ENCODE data around the gene EFNA1. TPM values are rescaled to one million over a fixed set of nuclear protein-coding genes. Genes with fewer than 3 reads are reported as not detected.

EFNA1 gene
- total and polyA plus RNA-seq, 2 of the 13 experiments (the other 11 are each of a cell fraction or from before 2014, with no cell fraction given) = 81.8 to 874 TPM

DNA sequence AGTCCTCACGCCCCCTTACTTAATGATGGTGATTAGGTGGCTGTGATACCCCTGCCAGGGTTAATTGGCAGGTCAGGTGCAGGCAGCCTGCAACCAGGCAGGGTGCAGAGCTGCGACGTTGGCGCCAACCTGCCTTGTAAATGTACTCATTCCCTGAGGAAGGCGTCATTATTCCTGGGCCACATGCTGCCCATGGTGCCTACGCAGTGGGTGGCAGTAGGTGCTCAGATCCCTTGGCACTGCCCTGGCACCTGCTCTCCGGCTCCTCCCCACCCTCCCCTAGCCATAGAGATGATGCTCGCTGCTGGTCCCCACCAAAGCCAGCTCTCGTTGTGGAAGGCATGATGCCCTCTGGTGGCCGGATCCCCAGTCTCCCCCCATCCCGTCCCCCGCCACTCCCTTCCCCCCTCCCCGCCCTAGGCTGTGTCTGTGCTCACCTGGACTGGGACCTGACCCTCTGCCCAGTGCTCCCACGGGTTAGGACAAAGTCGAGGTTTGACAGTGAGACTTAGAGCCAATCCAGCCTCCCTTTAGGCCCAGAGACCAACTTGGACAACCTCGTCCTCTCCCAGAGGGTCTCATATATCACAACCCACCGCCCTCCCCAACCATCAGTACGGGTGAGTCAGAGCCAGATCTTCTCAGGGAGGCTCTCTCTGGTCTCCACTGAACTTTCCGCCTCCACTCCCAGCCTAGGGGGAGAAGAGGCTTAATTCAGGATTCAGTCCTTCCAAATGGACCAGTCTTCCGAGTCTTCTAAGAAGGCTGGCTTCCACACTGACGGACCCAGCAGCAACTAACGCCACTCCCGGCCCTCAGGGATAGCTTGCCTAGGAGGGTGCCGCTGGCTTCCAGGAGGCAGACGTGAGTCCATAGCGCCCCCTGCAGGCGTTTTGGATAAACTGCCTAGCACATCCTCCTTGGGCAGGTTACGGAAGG is 39.8 kb downstream of the EFNA1 start (continued):
- TF ChIP-seq ERF (CRISPR knock-in tag; IDR thresholded peaks at IDR 0.05) (0 out of 2 replicates have a peak, but pooled peaks have one; percentile 12), HNRNPUL1 (IDR thresholded peaks at IDR 0.05; ENCODE audit: low read depth, low read length) (no peak), KMT2A (CRISPR knock-in tag; IDR thresholded peaks at IDR 0.05) (no peak), ARNT2 (CRISPR knock-in tag; IDR thresholded peaks at IDR 0.05; ENCODE audit: low read depth) (no peak; the same call in 1 of the 2 replicates), ATF7 (IDR thresholded peaks at IDR 0.05) (no peak), ATF7 (CRISPR knock-in tag; IDR thresholded peaks at IDR 0.05) (no peak), EP300 (IDR thresholded peaks at IDR 0.05; ENCODE audit: low read depth in 2 of 2, low read length in 2 of 2) (no peak), EP300 (CRISPR knock-in tag; IDR thresholded peaks at IDR 0.05; ENCODE audit: borderline replicate concordance) (no peak), CENPX (CRISPR knock-in tag; IDR thresholded peaks at IDR 0.05) (no peak), ZFP36 (IDR thresholded peaks at IDR 0.05; ENCODE audit: borderline replicate concordance, low read depth, low read length, partially characterized antibody) (no peak), ZNF451 (CRISPR knock-in tag; IDR thresholded peaks at IDR 0.05) (no peak), ZNF768 (CRISPR knock-in tag; IDR thresholded peaks at IDR 0.05) (no peak), GZF1 (CRISPR knock-in tag; IDR thresholded peaks at IDR 0.05) (no peak), ZNF224 (CRISPR knock-in tag; IDR thresholded peaks at IDR 0.05) (no peak), FLYWCH1 (CRISPR knock-in tag; IDR thresholded peaks at IDR 0.05) (no peak), RBM22 (optimal IDR thresholded peaks at IDR 0.05; ENCODE audit: low read length) (no peak), SP140L (CRISPR knock-in tag; IDR thresholded peaks at IDR 0.05; ENCODE audit: borderline replicate concordance) (0 out of 2 replicates have a peak, but pooled peaks have one; percentile 65), ZZZ3 (CRISPR knock-in tag; IDR thresholded peaks at IDR 0.05; ENCODE audit: borderline replicate concordance) (no peak)
- TF ChIP-seq, protein P1, sequence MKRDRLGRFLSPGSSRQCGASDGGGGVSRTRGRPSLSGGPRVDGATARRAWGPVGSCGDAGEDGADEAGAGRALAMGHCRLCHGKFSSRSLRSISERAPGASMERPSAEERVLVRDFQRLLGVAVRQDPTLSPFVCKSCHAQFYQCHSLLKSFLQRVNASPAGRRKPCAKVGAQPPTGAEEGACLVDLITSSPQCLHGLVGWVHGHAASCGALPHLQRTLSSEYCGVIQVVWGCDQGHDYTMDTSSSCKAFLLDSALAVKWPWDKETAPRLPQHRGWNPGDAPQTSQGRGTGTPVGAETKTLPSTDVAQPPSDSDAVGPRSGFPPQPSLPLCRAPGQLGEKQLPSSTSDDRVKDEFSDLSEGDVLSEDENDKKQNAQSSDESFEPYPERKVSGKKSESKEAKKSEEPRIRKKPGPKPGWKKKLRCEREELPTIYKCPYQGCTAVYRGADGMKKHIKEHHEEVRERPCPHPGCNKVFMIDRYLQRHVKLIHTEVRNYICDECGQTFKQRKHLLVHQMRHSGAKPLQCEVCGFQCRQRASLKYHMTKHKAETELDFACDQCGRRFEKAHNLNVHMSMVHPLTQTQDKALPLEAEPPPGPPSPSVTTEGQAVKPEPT (CRISPR knock-in tag; IDR thresholded peaks at IDR 0.05; ENCODE audit: low read depth) = no peak
- TF ChIP-seq, protein P2, sequence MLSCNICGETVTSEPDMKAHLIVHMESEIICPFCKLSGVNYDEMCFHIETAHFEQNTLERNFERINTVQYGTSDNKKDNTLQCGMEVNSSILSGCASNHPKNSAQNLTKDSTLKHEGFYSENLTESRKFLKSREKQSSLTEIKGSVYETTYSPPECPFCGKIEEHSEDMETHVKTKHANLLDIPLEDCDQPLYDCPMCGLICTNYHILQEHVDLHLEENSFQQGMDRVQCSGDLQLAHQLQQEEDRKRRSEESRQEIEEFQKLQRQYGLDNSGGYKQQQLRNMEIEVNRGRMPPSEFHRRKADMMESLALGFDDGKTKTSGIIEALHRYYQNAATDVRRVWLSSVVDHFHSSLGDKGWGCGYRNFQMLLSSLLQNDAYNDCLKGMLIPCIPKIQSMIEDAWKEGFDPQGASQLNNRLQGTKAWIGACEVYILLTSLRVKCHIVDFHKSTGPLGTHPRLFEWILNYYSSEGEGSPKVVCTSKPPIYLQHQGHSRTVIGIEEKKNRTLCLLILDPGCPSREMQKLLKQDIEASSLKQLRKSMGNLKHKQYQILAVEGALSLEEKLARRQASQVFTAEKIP (CRISPR knock-in tag; IDR thresholded peaks at IDR 0.05; ENCODE audit: borderline replicate concordance) = no peak
- TF ChIP-seq, protein P3, sequence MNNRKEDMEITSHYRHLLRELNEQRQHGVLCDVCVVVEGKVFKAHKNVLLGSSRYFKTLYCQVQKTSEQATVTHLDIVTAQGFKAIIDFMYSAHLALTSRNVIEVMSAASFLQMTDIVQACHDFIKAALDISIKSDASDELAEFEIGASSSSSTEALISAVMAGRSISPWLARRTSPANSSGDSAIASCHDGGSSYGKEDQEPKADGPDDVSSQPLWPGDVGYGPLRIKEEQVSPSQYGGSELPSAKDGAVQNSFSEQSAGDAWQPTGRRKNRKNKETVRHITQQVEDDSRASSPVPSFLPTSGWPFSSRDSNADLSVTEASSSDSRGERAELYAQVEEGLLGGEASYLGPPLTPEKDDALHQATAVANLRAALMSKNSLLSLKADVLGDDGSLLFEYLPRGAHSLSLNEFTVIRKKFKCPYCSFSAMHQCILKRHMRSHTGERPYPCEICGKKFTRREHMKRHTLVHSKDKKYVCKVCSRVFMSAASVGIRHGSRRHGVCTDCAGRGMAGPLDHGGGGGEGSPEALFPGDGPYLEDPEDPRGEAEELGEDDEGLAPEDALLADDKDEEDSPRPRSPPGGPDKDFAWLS (CRISPR knock-in tag; IDR thresholded peaks at IDR 0.05; ENCODE audit: borderline replicate concordance) = no peak
- TF ChIP-seq, protein P4, sequence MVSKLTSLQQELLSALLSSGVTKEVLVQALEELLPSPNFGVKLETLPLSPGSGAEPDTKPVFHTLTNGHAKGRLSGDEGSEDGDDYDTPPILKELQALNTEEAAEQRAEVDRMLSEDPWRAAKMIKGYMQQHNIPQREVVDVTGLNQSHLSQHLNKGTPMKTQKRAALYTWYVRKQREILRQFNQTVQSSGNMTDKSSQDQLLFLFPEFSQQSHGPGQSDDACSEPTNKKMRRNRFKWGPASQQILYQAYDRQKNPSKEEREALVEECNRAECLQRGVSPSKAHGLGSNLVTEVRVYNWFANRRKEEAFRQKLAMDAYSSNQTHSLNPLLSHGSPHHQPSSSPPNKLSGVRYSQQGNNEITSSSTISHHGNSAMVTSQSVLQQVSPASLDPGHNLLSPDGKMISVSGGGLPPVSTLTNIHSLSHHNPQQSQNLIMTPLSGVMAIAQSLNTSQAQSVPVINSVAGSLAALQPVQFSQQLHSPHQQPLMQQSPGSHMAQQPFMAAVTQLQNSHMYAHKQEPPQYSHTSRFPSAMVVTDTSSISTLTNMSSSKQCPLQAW (CRISPR knock-in tag; IDR thresholded peaks at IDR 0.05) = peak; percentile 84

All from HepG2 (cell line).